Fibroblast of peridontal ligament (primary cell): ENCODE measurements around the gene IGSF9.
"Not testable (repeated sequence)": the region's sequence is repeated elsewhere in the genome, so short reads cannot be mapped to it uniquely, and the experiment has no call there.

Source experiments
- DNase-seq: peaks from one replicate; pipeline ENCODE4 v3.0.0-alpha.2; 2010; ENCODE audit errors: extremely low read depth

The IGSF9 gene

DNA sequence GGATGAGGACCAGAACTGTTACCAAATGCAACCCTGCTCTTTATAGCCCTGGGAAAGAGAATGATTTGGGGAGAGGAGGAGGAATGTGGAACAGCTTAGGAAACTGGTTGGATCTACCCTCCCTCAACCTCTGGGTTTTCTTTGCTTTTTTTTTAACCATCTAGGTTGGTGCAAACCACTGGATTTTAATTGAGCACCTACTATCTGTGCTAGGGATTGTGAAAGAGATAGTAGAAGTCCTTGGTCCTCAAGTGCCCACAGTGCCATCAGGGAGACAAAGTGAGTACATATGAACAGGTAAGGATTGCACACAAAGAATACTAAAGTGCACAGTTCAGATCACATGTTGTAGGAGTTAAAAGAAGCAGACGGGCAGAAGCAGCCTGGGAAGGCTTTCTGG, 24.8 kb downstream of the IGSF9 start:
- no peak for DNase-seq

DNA sequence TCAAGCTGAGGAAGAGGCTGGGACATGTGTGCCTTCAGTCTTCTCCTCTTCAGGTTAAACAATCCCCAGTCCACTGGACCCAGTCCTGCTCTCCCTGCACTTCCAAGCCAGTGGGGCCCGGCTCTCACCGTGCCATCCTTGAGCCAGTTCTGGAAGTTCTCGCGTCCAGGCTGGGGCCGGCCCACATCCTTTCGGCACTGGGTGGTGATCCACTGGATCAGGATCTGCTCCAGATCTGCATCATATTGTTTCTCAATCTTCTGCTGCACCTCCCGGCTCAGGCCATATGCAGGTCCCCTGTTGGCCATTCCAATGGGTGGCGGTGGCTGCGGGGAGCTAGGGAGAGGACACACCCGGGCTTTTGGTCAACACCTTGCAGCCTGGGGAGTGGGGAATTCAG, 25.2 kb downstream of the IGSF9 start:
- DNase-seq: no peak

DNA sequence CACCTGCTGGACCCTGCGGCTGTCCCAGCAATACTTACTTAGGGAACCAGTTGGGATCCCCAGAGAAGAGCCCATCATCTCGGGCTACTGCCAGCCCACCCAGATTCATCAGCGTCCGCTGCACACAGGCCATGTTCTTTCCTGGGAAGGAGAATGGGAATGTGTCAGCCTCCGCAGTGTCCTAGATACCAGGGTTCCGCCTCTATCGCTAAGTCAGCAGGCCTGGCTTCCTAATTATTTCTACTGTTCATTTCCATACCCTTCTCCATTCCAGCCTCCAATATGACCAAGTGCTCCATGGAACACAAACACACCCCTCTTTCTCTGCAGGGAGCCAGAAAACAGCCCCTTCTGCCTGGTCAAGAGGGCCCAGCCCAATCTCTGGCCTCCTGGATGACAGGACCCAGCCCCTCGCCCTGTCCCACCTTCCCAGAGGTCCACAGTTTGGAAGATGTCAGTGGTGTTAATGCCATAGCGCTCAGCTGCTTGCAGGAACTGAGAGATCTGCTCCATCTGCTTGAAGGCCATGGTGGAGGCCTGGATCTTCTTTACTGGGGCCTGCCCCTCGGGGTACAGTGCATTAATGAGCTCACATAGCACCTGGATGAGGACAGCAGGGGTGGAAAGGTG, 26.1 kb downstream of the IGSF9 start:
- no peak for DNase-seq

DNA sequence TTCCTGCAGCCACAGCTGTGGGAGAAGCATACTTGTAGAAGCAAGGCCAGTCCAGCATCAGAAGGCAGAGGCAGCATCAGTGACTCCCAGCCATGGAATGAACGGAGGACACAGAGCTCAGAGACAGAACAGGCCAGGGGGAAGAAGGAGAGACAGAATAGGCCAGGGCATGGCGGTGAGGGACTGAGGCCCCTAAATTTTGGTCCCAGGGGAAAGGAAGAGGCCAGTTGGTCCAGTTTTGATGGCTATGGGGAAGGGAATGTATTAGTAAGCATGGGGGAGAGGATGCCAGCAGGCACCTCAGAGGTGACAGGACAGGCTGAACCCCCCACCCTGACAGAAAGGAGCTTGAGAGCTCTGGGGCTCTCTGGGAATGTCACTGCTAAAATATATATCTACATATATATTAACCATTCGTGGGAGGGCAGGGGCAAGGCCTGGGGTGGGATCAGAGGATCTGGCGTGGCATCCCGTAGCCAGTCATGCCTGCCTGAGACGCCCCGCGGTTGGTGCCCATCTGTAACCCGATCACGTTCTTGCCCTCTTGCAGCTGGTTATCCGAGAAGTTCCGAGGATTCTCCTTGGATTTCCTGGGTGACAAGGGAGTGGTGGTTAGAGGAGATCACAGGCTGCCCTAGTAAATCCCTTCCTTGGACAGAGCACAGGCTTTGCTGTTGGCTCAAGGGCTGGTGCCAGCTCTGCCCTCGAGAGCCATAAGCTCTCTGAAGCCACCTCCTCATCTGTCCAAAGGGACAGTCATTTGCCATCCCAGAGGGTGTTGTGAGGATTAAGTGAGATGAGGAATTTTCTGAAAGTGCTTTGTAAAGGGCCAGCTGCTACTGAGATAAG, 26.8 kb downstream of the IGSF9 start:
- peak; percentile 58 for DNase-seq

DNA sequence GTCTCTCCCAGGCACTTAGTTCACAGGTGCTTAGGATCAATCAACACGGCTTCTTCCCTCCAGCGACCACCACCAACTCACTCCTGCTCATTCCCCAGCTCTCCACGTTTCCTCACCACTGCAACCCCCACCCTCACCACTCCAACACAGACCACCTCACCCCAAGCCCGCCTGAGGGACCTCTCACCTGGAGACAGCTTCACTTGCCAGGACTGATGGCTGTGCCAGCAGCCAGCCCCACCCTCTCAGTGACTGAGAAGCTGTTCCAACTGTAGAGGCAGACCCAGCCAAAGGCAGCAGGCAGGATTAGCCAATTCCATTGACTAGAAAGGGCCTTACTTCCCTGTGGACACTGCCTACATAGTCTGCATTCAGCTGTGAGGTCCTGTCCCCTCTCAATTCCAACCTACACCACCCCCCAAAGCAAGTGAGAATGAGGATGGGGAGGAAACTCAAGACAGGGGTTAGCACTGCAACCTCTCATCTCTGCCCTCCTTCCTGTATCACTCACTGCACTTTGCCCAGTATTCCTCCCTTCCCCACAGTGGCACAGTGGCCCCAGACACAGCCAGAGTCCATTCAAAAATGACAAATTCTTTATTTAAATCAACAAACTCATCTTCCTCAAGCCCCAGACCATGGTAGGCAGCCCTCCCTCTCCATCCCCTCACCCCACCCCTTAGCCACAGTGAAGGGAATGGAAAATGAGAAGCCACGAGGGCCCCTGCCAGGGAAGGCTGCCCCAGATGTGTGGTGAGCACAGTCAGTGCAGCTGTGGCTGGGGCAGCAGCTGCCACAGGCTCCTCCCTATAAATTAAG, 27.7 kb downstream of the IGSF9 start:
- DNase-seq: peak; percentile 45

DNA sequence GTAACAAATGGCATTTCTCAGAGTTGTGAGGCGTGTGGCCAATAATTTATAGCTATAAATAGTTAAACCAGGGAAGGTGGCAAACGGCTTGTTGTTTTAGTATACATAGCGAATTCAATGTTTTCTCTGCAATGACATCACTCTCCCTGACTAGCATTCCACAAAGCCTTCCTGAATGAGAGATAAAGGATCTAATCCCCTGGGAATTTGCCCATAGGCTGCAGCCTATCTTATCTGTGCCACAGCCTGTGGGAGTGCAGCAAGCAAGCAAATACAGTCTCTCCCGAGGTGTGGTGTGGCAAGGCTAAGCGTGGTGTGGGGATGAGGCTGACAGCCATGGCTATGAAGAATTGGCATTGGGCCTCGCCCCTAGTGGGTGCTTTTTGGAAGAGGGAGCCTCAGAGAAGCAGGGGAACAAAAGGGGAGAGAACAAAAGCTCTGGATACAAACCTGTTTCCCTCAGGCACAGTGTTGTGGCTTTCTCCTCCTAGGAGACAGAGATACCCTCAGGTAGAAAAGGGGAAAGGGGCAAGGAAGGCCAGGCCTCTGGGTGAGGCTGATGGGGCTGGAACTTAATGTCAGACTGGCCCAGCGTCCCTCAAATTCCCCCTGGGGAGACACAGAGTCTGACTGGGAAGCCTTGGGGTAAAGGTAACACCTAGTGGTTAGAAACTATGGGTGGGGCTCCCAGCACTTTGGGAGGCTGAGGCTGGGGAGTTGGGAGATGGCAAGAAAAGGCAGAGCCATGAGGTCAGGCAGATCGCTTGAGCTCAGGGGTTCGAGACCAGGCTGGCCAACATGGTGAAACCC, 29.0 kb downstream of the IGSF9 start:
- peak; percentile 59 for DNase-seq

DNA sequence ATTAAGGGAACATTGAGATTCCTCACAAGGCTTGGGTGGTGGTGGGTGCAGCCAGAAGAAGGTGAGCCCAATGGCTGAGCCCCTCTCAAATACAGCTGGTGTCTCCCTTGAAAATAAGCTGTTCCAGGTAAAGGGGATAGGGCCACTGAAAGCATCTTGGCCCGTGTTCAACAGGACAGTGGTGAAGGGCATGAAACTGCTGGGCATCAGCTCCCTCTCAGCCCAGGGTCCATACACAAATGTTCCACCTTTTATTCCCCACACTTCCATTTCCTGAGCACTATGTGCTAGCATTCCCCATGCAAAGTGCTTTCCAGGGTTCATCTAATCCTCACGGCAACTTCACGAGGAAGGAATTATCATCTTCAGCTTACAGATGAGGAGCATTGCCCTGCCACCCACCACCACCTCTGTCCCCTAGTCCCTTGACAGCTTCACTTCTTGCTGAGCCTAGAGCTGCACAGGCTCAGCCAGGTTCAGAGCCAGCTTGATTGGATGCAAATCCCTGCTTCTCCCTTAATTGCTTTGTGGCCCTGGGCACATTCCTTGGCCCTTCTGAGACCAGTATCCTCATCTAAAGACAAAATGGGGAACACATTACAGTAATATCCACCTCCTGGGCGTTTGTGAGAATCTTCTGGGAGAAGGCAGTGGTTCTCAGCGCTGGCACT, 29.7 kb downstream of the IGSF9 start:
- DNase-seq: no peak

DNA sequence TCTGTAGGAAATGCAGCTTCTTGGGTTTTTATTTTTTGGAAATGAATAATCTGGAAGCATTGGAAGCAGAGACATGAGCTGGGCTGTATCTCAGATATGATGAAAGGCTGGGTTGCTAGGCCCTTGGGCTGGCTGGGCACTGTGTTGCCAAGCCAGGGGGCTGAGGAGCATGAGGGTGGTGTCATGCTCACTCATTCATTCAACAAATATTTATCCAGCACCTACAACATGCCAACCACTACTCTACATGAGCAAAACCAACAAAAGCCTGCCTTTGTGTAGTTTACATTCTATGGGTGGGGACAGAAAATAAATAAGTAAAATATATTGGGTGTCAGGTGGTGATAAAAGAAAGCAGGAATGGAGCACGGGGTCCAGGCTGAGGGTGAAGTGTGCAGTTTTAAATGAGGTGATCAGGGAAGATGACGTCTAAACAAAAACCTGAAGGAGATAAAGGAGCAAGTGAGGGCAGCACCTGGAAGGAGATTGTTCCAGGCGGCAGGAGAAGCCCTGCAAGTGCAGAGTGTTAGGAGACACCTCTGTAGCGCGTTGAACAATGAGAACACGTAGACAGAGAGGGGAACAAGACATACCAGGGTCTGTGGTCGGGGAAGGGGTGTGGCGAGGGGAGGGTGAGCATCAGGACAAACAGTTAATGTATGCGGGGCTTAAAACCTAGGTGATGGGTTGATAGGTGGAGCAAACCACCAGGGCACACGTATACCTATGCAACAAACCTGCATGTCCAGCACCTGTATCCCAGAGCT, 31.0 kb downstream of the IGSF9 start:
- DNase-seq: no peak

DNA sequence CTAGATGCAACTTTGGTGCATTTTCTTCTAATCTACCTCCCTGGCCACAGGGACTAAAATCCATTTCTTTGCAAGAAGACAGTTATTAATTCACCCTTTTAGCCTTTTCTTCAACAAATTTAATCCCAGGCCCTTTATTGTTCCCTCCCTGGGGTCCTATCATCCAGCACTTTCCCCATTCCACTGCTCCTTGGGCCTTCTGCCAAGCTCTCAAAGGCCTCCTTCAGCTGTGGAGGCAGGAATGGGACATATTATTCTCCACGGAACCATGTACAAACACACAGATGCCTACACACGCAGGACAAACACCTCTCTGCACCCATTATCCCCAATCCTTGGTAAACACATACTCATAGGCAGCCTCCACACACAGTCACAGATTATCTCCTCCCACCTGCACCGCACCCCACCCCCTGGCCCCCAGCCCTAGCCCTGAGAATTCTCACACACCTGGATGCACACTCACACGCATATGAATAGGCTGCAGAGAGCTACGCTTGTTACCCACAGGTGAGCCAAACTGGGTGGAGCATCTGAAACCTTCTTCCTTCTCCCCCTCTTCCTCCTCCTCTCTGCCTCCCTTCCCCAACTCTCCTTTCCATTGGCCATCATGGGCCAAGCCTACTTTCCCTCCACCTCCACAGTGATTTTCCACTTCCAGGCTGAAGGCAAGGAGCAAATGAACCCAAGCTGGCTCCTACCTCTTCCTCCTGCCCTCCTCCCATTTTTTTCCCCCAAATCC, 31.8 kb downstream of the IGSF9 start:
- DNase-seq: no peak

DNA sequence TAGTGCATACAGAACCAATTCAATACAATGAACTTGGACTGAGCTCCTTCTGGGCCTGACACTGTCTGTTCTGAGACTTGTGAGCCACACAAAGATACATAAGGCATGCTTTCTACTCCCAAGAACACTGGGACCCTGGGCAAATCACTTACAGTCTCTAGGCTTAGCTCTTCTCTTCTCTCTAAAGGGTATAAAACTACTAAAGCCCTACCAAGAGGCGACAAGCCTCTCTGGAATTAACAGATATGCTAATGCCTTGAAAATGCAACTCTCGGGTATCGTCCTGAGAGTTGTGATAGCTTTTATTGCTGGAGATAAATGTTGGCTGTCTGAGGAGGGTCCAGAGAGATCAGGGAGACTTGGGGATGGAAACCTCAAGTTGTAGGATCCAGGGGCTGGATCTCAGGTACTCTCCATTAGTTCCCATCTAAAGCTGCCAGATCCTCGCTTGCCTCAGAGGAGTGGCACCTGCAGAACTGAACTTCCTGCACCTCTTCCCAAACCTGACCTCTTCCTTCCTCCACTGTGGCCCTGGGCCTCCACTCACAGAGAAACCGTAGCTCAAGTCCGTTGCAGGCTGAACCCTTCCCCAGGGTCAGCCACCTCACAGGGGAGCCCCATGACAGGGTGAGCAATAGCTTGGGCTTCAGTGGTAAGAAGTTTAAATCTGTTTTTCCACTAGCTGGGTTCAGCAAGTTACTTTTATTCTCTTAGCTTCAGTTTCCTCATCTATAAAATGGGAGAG, 33.9 kb downstream of the IGSF9 start:
- no peak for DNase-seq

DNA sequence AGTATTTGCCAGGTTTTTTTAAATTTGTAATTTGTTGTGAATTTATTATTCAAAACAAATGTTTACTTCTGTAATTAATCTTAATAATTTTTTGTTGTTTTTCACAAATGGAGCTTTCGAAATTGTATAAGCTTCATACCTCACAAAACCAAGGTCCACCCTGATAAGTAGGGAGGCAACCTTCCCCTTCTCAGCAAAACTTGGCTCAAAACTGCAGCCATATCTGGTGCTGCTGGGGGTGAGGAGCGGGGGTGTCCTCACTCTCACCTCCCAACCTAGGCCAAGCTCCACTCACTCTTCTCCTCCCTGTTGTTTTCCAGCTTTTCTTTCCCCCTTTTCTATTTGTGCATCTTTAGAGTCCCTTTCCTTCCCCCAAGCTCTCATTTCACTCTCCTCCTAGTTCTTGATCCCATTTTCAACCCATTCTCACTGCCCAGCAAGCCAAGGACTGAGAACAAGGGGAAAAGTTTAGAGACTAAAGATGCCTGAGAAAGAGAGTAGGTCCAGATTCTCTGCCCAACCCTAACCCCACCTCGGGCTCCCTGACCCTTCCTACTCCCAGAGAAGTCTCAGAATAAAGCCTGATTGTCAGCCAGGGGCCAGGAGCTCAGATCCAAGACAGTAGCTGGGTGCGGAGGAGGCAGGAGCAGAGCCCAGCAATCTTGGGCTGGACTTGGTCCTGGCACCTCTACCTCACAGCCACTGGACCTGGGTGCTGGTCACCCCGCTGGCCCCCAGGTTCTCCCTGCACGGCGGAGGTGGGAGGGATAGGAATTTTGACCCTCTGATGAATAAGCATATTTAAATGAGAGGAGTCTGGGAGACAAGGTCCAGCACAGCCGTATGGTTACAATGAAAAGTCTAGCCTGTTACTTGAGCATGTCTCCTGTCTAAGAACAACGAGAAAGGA, 37.1 kb downstream of the IGSF9 start:
- DNase-seq: no peak

DNA sequence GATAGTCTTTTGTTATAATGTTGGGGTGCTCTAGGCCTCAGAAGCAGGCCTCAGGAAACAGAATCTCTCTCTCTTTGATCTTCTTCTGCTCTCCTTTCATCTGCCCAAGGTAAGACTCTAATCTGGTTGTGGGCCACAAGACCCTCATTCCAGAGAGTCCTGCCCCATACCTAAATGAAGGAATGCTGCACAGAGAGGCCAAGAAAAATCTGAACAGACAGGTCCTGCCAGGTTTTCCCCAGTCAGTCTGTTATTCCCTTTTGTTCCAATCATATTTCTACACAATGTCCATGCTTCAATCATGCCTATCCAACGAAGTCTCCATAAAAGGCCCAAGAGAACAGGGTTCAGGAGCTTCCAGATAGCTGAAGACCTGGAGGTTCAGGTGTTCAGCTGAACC, 38.5 kb downstream of the IGSF9 start:
- DNase-seq: no peak

DNA sequence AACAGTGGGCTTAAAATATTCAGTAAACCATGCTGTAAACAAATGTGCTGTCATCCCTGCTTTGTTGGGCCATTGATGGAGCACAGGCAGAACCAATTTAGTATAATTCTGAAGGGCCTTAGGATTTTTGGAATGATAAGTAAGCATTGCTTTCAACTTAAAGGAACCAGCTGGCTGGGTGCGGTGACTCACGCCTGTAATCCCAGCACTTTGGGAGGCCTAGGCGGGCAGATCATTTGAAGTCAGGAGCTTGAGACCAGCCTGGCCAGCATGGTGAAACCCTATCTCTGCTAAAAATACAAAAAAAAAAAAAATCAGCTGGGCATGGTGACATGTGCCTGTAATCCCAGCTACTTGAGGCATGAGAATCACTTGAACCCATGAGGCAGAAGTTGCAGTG, 41.4 kb downstream of the IGSF9 start:
- DNase-seq: not testable (repeated sequence)

DNA sequence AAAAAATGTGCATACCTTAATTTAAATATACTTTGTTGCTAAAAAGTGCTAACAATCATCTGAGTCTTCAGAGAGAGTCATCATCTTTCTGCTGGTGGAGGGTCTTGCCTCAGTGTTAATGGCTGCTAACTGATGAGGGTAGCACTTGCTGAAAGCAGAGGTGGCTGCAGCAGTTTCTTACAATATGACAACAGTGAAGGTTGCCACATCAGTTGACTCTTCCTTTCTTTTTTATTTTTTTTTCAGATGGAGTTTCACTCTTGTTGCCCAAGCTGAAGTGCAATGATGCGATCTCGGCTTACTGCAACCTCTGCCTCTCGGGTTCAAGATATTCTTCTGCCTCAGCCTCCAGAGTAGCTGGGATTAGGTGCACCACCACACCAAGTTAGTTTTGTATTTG, 42.9 kb downstream of the IGSF9 start:
- DNase-seq: no peak

DNA sequence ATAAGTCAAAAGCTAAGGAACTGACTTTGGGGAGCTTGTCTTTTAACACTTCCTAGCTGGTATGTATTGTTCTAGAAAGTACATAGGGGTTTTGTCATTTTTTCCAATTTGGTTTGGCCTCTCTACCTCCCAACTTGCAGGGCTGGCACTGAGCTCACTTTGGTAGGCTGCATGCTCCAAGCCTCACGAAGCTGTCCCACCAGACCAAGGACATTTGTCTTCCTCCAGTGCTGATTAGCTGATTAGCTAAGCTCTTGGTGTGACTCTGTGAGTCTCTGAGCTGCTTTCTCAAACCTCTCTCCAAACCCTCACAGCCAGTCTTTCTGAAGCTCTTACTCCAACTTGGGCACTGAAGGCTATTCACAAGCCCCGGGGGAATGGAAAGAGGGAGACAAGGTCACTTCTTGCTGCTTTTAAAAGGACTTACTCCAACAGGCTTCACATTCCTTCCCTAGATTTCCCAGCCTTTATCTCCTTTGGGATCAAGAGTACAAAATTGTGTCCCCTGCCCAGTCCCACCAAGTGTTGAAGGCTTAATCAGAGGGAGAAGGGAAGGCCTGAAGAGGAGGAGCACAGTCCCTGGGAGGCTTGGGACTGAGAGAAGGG, 44.6 kb downstream of the IGSF9 start:
- no peak for DNase-seq

DNA sequence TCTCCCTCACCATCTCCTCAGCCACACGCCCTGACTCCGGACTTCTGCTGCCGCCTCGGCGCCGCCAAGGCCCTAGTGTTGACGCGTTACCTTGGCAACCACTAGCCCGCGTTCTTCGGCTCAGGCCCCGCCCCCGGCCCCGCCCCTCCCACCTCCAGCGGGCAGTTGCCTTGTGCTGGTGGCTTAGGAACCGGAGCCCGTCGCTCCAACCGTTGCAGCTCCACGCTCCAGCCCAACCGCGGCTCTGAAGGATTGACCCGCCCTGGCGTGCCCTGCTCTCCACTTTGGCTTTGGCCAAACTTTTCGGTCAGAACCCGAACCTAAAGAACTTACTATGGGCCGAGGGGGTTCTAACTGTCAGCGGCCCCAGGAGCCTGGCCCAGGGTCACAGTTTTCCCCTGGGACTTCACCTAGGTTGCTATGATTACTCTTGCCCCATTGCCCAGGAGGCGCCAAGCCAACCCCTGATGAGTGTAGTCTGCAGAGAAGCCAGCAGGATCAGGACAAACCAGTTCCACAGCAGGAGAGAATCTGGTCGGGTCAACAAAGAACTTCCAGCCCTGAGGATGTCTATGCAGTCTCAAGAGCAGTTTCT, 45.2 kb downstream of the IGSF9 start, which contains the start of gene CFAP45:
Gene CFAP45 (minus strand): TSS at position 80 of the 595 bp plus-strand sequence. CDS start 67 bp downstream, at position 13.
- DNase-seq: peak; percentile 52

DNA sequence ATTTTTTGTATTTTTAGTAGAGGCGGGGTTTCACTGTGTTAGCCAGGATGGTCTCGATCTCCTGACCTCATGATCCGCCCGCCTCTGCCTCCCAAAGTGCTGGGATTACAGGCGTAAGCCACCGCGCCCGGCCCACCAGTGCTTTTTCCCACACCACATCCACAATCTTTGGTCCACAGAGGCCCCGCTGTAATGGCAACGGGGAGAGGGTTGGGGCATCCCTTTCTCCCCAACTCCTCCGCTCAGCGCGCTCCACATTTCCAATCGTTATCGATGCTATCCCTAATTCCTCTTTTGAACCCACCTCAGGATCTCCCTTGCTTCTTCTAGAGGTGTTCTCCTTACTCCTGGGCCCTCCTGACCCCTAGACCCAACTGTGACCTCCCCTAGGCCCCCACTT, 45.8 kb downstream of the IGSF9 start:
- not testable (repeated sequence) for DNase-seq
